ENCODE data around the gene ZNF622.

- TF ChIP-seq NR2C1 (IDR thresholded peaks at IDR 0.05) (no peak), CBFB (IDR thresholded peaks at IDR 0.05; ENCODE audit: low read depth) (no peak), MTA2 (IDR thresholded peaks at IDR 0.05; ENCODE audit: low read depth) (no peak)
These were observed 20.1 kb upstream of the ZNF622 start for GRCh38 chr5:16485656-16486055.

All from GM12878 (cell line).